ENCODE data around the gene ZSCAN12. TPM values are rescaled to one million over a fixed set of nuclear protein-coding genes. Genes with fewer than 3 reads are reported as not detected.
"Not testable (repeated sequence)": the region's sequence is repeated elsewhere in the genome, so short reads cannot be mapped to it uniquely, and the experiment has no call there.

ZSCAN12 gene
- total RNA-seq, 1 donor from 2014 or later = 17.5 TPM

DNA sequence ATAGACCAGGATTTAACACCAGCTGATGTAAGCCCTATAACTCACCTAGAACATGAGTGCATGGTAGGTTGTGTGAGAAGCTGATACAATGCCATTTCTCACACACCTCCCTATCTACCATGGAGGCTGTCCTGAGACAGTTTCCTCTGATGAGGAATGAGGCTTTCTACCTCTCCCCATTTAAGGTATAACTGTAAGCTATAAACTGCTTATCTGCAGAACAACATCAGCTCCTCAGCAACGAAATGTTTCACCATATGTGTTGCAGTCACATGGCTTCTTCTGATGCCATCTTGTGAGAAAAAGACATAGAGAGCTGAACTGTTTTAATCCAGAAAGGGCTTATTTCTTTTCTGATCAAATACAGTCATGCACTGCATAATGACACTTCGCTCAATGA lies 29.1 kb downstream of the ZSCAN12 start:
- Mint-ChIP-seq H3K4me3 (ENCODE audit: low read depth) (no peak overlapping the region), H3K9me3 (ENCODE audit: low read depth) (no peaks in the 10 kb centered on the region), H3K4me1 (ENCODE audit: low read depth) (peaks cover 4% of the 10 kb centered on the region), H3K27ac (no peak overlapping the region), H3K27me3 (no peaks in the 10 kb centered on the region), H3K36me3 (ENCODE audit: insufficient read depth) (peaks cover 18% of the 10 kb centered on the region)
- no peak for DNase-seq (ENCODE audit: low spot score, unreplicated experiment)
- TF ChIP-seq, protein P1, sequence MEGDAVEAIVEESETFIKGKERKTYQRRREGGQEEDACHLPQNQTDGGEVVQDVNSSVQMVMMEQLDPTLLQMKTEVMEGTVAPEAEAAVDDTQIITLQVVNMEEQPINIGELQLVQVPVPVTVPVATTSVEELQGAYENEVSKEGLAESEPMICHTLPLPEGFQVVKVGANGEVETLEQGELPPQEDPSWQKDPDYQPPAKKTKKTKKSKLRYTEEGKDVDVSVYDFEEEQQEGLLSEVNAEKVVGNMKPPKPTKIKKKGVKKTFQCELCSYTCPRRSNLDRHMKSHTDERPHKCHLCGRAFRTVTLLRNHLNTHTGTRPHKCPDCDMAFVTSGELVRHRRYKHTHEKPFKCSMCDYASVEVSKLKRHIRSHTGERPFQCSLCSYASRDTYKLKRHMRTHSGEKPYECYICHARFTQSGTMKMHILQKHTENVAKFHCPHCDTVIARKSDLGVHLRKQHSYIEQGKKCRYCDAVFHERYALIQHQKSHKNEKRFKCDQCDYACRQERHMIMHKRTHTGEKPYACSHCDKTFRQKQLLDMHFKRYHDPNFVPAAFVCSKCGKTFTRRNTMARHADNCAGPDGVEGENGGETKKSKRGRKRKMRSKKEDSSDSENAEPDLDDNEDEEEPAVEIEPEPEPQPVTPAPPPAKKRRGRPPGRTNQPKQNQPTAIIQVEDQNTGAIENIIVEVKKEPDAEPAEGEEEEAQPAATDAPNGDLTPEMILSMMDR (IDR thresholded peaks at IDR 0.05; ENCODE audit: unreplicated experiment) = no peak

DNA sequence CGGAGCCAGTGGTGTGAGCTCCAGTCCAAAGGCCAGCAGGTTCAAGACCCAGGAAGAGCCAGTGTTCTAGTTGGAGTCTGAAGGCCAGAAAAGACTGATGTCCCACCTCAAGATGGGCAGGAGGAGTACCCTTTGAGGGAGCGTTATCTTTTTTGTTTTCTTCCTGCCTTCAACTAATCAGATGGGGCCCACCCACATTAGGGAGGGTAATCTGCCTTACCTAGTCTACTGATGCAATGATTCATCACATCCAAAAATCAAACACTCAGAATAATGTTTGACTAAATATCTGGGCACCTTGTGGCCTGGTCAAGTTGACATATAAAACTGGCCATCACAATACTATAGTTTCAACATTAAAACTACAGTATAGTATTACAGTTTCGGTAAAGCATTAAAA lies 30.1 kb downstream of the ZSCAN12 start:
- TF ChIP-seq, protein P1 (IDR thresholded peaks at IDR 0.05; ENCODE audit: unreplicated experiment) = no peak
- no peak overlapping the region for H3K4me3 Mint-ChIP-seq (ENCODE audit: low read depth)
- H3K4me1 Mint-ChIP-seq (ENCODE audit: low read depth) = no peaks in the 10 kb centered on the region
- peaks cover 24% of the 10 kb centered on the region for H3K36me3 Mint-ChIP-seq (ENCODE audit: insufficient read depth)
- no peak overlapping the region for H3K27ac Mint-ChIP-seq
- H3K9me3 Mint-ChIP-seq (ENCODE audit: low read depth) = no peaks in the 10 kb centered on the region
- H3K27me3 Mint-ChIP-seq = no peaks in the 10 kb centered on the region
- no peak for DNase-seq (ENCODE audit: low spot score, unreplicated experiment)

DNA sequence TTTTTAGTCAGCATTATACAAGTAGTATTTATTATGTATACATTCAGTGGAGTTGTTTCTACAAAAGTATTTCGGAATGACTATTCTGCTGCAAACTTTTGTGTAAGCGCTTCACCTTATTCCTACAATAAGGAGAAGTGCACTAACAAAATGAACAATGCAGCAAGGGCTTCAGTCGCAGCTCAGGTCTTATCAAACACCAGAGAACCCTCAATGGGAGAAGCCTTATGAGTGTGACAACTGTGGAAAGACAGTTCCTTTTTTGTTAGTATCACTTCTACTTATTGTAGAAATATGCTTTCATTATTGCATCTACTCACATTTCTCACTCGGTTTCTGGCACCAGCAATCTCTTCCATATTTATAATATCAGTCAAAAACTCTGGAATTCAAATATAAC lies 31.0 kb downstream of the ZSCAN12 start:
- no peak for DNase-seq (ENCODE audit: low spot score, unreplicated experiment)
- Mint-ChIP-seq H3K4me3 (ENCODE audit: low read depth) (no peak overlapping the region), H3K9me3 (ENCODE audit: low read depth) (no peaks in the 10 kb centered on the region), H3K4me1 (ENCODE audit: low read depth) (no peaks in the 10 kb centered on the region), H3K36me3 (ENCODE audit: insufficient read depth) (peaks cover 26% of the 10 kb centered on the region), H3K27me3 (no peaks in the 10 kb centered on the region), H3K27ac (no peak overlapping the region)
- TF ChIP-seq, protein P1 (IDR thresholded peaks at IDR 0.05; ENCODE audit: unreplicated experiment) = no peak

DNA sequence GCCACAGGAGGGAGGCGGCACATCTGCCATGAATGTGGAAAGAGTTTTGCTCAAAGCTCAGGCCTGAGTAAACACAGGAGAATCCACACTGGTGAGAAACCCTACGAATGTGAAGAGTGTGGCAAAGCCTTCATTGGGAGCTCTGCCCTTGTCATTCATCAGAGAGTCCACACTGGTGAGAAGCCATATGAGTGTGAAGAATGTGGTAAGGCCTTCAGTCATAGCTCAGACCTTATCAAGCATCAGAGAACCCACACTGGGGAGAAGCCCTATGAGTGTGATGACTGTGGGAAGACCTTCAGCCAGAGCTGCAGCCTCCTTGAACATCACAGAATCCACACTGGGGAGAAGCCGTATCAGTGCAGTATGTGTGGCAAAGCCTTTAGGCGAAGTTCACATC lies 34.0 kb downstream of the ZSCAN12 start:
- H3K27me3 Mint-ChIP-seq; H3K9me3 Mint-ChIP-seq (ENCODE audit: low read depth); H3K4me3 Mint-ChIP-seq (ENCODE audit: low read depth); H3K4me1 Mint-ChIP-seq (ENCODE audit: low read depth); DNase-seq (ENCODE audit: low spot score, unreplicated experiment): not testable (repeated sequence)
- peak overlapping the region; percentile 65 for H3K27ac Mint-ChIP-seq
- H3K36me3 Mint-ChIP-seq (ENCODE audit: insufficient read depth) = peaks cover 27% of the 10 kb centered on the region

DNA sequence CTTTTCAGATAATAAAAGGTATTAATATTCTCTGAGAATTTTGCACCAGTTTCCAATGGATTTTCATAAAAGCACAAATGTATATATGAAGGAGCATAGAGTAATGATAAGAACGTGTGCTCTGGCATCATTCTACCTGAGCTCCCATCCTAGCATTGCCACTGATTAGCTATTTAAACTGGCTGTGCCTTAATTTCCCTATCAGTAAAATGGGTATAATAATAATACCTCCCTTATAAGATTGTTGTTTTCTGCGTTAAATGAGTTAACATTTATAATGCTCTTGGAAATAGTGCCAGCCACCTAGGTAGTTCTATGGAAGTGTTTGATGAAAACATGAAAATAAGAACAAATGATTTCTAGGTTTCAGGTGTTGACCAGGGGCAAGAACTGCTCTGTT lies 38.6 kb downstream of the ZSCAN12 start:
- peaks cover 3% of the 10 kb centered on the region for H3K4me1 Mint-ChIP-seq (ENCODE audit: low read depth)
- peaks cover 15% of the 10 kb centered on the region for H3K36me3 Mint-ChIP-seq (ENCODE audit: insufficient read depth)
- H3K4me3 Mint-ChIP-seq (ENCODE audit: low read depth) = no peak overlapping the region

DNA sequence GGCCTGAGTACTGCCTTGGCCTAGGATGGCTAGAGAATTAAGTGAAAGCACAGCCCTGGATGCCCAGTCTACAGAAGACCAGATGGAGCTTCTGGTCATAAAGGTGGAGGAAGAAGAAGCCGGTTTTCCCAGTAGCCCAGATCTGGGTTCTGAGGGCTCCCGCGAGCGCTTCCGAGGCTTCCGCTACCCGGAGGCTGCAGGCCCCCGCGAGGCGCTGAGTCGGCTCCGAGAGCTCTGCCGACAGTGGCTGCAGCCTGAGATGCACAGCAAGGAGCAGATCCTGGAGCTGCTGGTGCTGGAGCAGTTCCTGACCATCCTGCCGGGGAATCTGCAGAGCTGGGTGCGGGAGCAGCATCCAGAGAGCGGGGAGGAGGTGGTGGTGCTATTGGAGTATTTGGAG lies 40.0 kb downstream of the ZSCAN12 start:
- H3K27ac Mint-ChIP-seq = peak overlapping the region; percentile 24
- H3K4me3 Mint-ChIP-seq (ENCODE audit: low read depth); H3K4me1 Mint-ChIP-seq (ENCODE audit: low read depth); H3K9me3 Mint-ChIP-seq (ENCODE audit: low read depth); H3K27me3 Mint-ChIP-seq; H3K36me3 Mint-ChIP-seq (ENCODE audit: insufficient read depth); DNase-seq (ENCODE audit: low spot score, unreplicated experiment): not testable (repeated sequence)

More for the DNA sequence above, 38.6 kb downstream of the ZSCAN12 start:
- Mint-ChIP-seq H3K27me3 (no peaks in the 10 kb centered on the region), H3K27ac (no peak overlapping the region), H3K9me3 (ENCODE audit: low read depth) (no peaks in the 10 kb centered on the region)
- TF ChIP-seq, protein P1 (IDR thresholded peaks at IDR 0.05; ENCODE audit: unreplicated experiment) = no peak
- no peak for DNase-seq (ENCODE audit: low spot score, unreplicated experiment)
